ENCODE data around the gene HAUS2.

DNA sequence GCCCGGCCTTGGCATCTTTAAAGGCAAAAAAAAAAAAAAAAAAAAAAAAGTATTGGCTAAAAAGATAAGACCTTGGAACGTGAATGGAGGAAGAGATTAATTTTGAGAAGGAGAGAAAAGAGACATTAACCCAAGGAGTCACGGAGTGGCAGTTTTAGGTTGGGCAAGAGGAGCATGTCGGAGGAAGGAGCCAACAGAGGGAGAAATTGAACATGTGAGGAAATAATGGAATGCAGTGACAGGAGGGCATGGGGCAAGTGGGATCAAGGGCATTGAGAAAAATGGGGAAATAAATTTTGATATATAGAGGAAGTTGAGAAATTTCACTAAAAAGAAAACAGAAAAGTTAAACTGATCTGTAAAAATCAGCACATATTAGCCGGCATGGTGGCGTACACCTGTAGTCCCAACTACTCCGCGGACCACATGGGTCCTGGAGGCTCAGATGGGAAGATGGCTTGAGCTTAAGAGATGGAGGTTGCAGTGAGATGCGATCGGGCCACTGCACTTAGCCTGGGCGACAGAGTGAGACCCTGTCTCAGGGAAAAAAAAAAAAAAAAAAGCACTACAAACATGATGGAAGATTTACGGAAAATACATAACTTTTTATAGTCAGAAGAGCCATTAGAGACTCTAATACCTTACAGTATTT is 1.2 kb downstream of the HAUS2 start:
- TF ChIP-seq, protein P1, sequence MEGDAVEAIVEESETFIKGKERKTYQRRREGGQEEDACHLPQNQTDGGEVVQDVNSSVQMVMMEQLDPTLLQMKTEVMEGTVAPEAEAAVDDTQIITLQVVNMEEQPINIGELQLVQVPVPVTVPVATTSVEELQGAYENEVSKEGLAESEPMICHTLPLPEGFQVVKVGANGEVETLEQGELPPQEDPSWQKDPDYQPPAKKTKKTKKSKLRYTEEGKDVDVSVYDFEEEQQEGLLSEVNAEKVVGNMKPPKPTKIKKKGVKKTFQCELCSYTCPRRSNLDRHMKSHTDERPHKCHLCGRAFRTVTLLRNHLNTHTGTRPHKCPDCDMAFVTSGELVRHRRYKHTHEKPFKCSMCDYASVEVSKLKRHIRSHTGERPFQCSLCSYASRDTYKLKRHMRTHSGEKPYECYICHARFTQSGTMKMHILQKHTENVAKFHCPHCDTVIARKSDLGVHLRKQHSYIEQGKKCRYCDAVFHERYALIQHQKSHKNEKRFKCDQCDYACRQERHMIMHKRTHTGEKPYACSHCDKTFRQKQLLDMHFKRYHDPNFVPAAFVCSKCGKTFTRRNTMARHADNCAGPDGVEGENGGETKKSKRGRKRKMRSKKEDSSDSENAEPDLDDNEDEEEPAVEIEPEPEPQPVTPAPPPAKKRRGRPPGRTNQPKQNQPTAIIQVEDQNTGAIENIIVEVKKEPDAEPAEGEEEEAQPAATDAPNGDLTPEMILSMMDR (IDR thresholded peaks at IDR 0.05), result no peak
- TF ChIP-seq POLR2A (IDR thresholded peaks at IDR 0.05), result no peak
- no peak for TF ChIP-seq POLR2AphosphoS5 (IDR thresholded peaks at IDR 0.05)

Data from suprapubic skin (tissue), 4 donors.